ENCODE measurements around the gene FOXO6. TPM values are rescaled to one million over a fixed set of nuclear protein-coding genes. Genes with fewer than 3 reads are reported as not detected.

The FOXO6 gene
- total RNA-seq, 1 donor: 0.31 TPM

DNA sequence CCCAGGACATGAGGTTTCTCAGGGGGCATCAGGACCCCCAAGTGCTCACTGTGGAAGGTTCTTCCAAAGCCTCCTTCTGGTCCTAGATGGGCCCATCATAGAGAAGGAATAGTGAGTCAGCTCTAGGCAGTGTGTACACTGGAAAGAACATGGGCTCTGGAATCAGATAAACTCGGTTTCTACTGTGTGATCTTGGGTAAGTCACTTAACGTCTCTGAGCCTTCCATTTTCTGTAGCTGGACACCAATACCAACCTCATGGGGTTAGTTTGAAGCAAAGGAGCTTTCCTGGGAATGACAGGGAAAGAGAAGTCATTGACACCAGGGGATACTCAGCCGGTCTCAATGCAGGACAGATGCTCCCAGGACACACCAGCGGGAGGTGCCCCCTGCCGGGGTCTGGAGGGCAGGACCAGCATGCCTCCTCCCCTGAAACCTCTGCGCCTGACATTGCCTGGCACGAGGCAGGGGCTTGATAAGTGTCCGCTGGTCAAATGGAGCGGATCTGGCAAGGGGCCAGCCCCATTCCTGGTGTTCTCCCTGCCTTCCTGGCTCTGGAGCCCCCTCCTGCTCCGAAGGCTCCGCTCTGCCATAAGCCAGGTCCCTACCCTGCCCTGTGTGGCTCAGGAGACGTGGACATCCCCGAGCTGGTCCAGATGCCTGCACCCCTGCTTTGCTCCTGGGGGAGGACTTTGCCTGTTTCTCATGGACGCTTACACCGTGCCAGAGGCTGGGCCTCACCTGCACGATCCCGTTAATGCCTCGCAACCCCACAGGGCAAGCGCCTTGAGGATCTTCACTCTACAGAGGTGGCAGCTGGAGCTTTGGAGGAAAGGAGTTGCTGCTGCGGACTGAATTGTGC, 70.5 kb downstream of the FOXO6 start:
- H3K9me3 ChIP-seq (ENCODE audit: low read depth, low read length): no peaks in the 10 kb centered on the region
- H3K27me3 ChIP-seq (ENCODE audit: insufficient read depth, low read length): peaks cover 3% of the 10 kb centered on the region
- peaks cover 30% of the 10 kb centered on the region for H3K4me1 ChIP-seq (ENCODE audit: insufficient read depth, low read length)
- no peak overlapping the region for H3K4me3 ChIP-seq (ENCODE audit: low read length)

Other genes with a start within 250 kb of the FOXO6 start
- 13.5 TPM for gene SCMH1, start 119.1 kb upstream of the FOXO6 start, total RNA-seq
- not detected for gene EDN2, start 123.2 kb downstream of the FOXO6 start, total RNA-seq

Data from mononuclear cell (primary cell).